K562 (cell line): ENCODE data around the gene PUS7L. TPM values are rescaled to one million over a fixed set of nuclear protein-coding genes. Genes with fewer than 3 reads are reported as not detected.

Experiments
- AFF1 ChIP-seq, 2 experiments: fragments of 450-650 bp; IDR thresholded peaks; 2 replicates each; pipeline ENCODE4 v1.6.1; 2018; ENCODE audit warnings: mild to moderate bottlenecking in 2 of 2, low read depth in 1 of 2; ENCODE audit not compliant: partially characterized antibody in 2 of 2
- ATF1 ChIP-seq, 2 experiments: fragments of 450-650 bp in 1 of 2; IDR thresholded peaks; 2 replicates each; pipeline ENCODE4 v1.6.1; 2016; ENCODE audit warnings: missing compliant biosample characterization in 1 of 2, missing genetic modification characterization in 1 of 2
- CEBPB ChIP-seq: fragments of 450-650 bp; IDR thresholded peaks from 2 replicates; pipeline ENCODE4 v1.6.1; 2016; ENCODE audit warnings: missing genetic modification characterization, missing compliant biosample characterization
- CREB1 ChIP-seq, 2 experiments: sonication (generic) in 1 of 2; formaldehyde crosslinking in 1 of 2; IDR thresholded peaks; 2 replicates each; pipeline versions ENCODE4 v1.6.1 to v1.8.0; 2012 to 2022; ENCODE audit warnings: inconsistent platforms in 1 of 2, mild to moderate bottlenecking in 1 of 2, missing genetic modification reagents in 1 of 2, moderate library complexity in 1 of 2
- ERF ChIP-seq: fragments of 450-650 bp; formaldehyde crosslinking; IDR thresholded peaks from 2 replicates; pipeline ENCODE4 v1.4.0; 2020; ENCODE audit warnings: mild to moderate bottlenecking, mixed read lengths
- HDAC8 ChIP-seq: fragments of 450-650 bp; IDR thresholded peaks from 2 replicates; pipeline ENCODE4 v1.6.1; 2016; ENCODE audit warnings: mild to moderate bottlenecking, missing genetic modification characterization, moderate library complexity, missing compliant biosample characterization
- KDM4B ChIP-seq, 2 experiments: fragments of 450-650 bp in 1 of 2; sonication (generic) in 1 of 2; IDR thresholded peaks; 2 replicates each; pipeline ENCODE4 v1.6.1; 2016 to 2017; ENCODE audit warnings: borderline replicate concordance in 2 of 2, antibody characterized with exemption in 1 of 2, low read depth in 1 of 2, mild to moderate bottlenecking in 1 of 2
- KDM5B ChIP-seq: fragments of 200-600 bp; sonication (generic); IDR thresholded peaks from 2 replicates; pipeline ENCODE4 v1.6.1; 2012; ENCODE audit warnings: low read depth, mild to moderate bottlenecking, moderate library complexity, low read length, control low read depth, inconsistent platforms; ENCODE audit not compliant: insufficient replicate concordance
- MEIS2 ChIP-seq: fragments of 450-650 bp; IDR thresholded peaks from 2 replicates; pipeline ENCODE4 v1.6.1; 2014; ENCODE audit warnings: mild to moderate bottlenecking; ENCODE audit not compliant: partially characterized antibody
- NCOA4 ChIP-seq: fragments of 450-650 bp; IDR thresholded peaks from 2 replicates; pipeline ENCODE4 v1.6.1; 2018; ENCODE audit warnings: mild to moderate bottlenecking; ENCODE audit not compliant: partially characterized antibody
- NR1H2 ChIP-seq: sonication (generic); formaldehyde crosslinking; IDR thresholded peaks from 2 replicates; pipeline ENCODE4 v1.4.0; 2020; ENCODE audit warnings: mild to moderate bottlenecking, missing genetic modification reagents
- NR3C1 ChIP-seq: sonication (generic); formaldehyde crosslinking; IDR thresholded peaks from 2 replicates; pipeline ENCODE4 v1.8.1; 2022; ENCODE audit warnings: missing genetic modification reagents
- PATZ1 ChIP-seq: fragments of 250-450 bp; sonication (Bioruptor Pico); IDR thresholded peaks from 2 replicates; pipeline ENCODE4 v1.5.0; 2020; ENCODE audit warnings: mild to moderate bottlenecking, borderline replicate concordance
- RBFOX2 ChIP-seq: fragments of 200-400 bp; formaldehyde crosslinking; IDR thresholded peaks from 2 replicates; pipeline ENCODE4 v1.6.1; 2017; ENCODE audit warnings: low read depth, mild to moderate bottlenecking, low read length, moderate library complexity
- SMARCC2 ChIP-seq: fragments of 450-650 bp; IDR thresholded peaks from 2 replicates; pipeline ENCODE4 v1.6.1; 2017; ENCODE audit warnings: antibody characterized with exemption, moderate library complexity, mild to moderate bottlenecking, low read depth
- ZFX ChIP-seq: sonication (generic); formaldehyde crosslinking; IDR thresholded peaks from 2 replicates; pipeline ENCODE4 v1.8.0; 2022; ENCODE audit warnings: mild to moderate bottlenecking, missing genetic modification reagents, moderate library complexity
- ZNF217 ChIP-seq: sonication (generic); formaldehyde crosslinking; IDR thresholded peaks from 2 replicates; pipeline ENCODE4 v1.8.0; 2022; ENCODE audit warnings: mild to moderate bottlenecking, missing genetic modification reagents
- ZNF224 ChIP-seq: sonication (generic); formaldehyde crosslinking; IDR thresholded peaks from 2 replicates; pipeline ENCODE4 v1.8.0; 2022; ENCODE audit warnings: mild to moderate bottlenecking, missing genetic modification reagents
- ZNF766 ChIP-seq: fragments of 200-800 bp; sonication (Bioruptor generic); conservative IDR thresholded peaks from 2 replicates; pipeline ENCODE4 v1.6.1; 2016; ENCODE audit warnings: missing genetic modification characterization, missing compliant biosample characterization
- ZNF77 ChIP-seq: fragments of 250-450 bp; sonication (Bioruptor Pico); IDR thresholded peaks from 2 replicates; pipeline ENCODE4 v1.5.0; 2020
- polyA plus RNA-seq, 8 experiments: library from polyadenylated mRNA; depleted of rRNA in 4 of 8; stranded (reverse) in 5 of 8; unstranded in 3 of 8; fragments of >200 nt; fragmentation: Nextera tagmentation in 2 of 8; fragmentation: Illumina TruSeq in 1 of 8; extraction: Ambion mirVana in 2 of 8; extraction: Trizol in 1 of 8; gene quantifications; 2 replicates each; pipeline versions ENCODE4 v1.2.1 to v1.2.3, GENCODE V29; 2011 to 2014; ENCODE audit warnings: inconsistent platforms in 1 of 8, missing spikeins in 1 of 8
- total RNA-seq, 7 experiments: library from RNA; depleted of rRNA in 6 of 7; stranded (reverse); fragments of >200 nt in 6 of 7; fragmentation: Illumina TruSeq in 2 of 7; extraction: Trizol in 2 of 7; gene quantifications; 2 replicates each; pipeline versions ENCODE4 v1.2.1 to v1.2.3, GENCODE V29; 2011 to 2021; ENCODE audit warnings: low replicate concordance in 1 of 7

Gene PUS7L
- total and polyA plus RNA-seq, 9 of the 15 experiments (the other 6 are each of a cell fraction or from before 2014, with no cell fraction given) = 10.8 to 53.3 (median 25.2) TPM

GRCh38 chr12:43758728-43759563 is at the start of gene PUS7L, which contains the start of gene IRAK4 (continued):
- TF ChIP-seq CEBPB (tag) (peak; percentile 59), ERF (CRISPR knock-in tag) (0 out of 2 replicates have a peak, but pooled peaks have one; percentile 34), ZNF217 (CRISPR knock-in tag) (no peak), HDAC8 (tag) (no peak), KDM4B (IDR thresholded peaks at IDR 0.05; ENCODE audit: borderline replicate concordance in 2 of 2, low read depth in 1 of 2) (no peak), ZNF766 (no peak), ATF1 (CRISPR knock-in tag; IDR thresholded peaks at IDR 0.05) (no peak), ATF1 (tag; IDR thresholded peaks at IDR 0.05) (peak; percentile 92), ZFX (CRISPR knock-in tag) (peak; percentile 83), NR1H2 (no peak), KDM5B (peak; percentile 53), SMARCC2 (no peak), PATZ1 (CRISPR knock-in tag) (no peak), NR3C1 (CRISPR knock-in tag) (no peak), AFF1 (IDR thresholded peaks at IDR 0.05; ENCODE audit: low read depth in 1 of 2, partially characterized antibody in 2 of 2) (no peak), MEIS2 (peak; percentile 45), NCOA4 (no peak), CREB1 (IDR thresholded peaks at IDR 0.05) (peak; percentile 73), CREB1 (CRISPR knock-in tag; IDR thresholded peaks at IDR 0.05) (peak; percentile 77), ZNF77 (CRISPR knock-in tag) (no peak), RBFOX2 (peak; percentile 83), ZNF224 (no peak)
